Endothelial cell of umbilical vein (primary cell): ENCODE measurements around the gene NSG2. TPM values are rescaled to one million over a fixed set of nuclear protein-coding genes. Genes with fewer than 3 reads are reported as not detected.
A peak's percentile ranks its signal among the peaks of the same experiment; 100 is the strongest.

ENCODE experiments used
- Bru-seq: library from RNA; stranded (reverse); fragments of 400-500 nt; gene quantifications from one replicate; lab custom pipeline; 2021; lab: Mats Ljungman, UMichigan
- BruChase-seq, 2 experiments: library from RNA; stranded (reverse); fragments of 400-500 nt; gene quantifications; one replicate each; lab custom pipeline; 2021; lab: Mats Ljungman, UMichigan
- BruUV-seq: library from RNA; stranded (reverse); fragments of 400-500 nt; replicated peaks from 2 replicates; lab custom pipeline; 2021; lab: Mats Ljungman, UMichigan
- CTCF ChIA-PET: fragments of 300-600, 350-600 bp; sonication (Branson Sonifier 250); formaldehyde crosslinking; loops from one replicate; lab custom pipeline; 2021; ENCODE audit warnings: antibody characterized with exemption, inconsistent platforms; lab: Charles Lee
- POLR2A ChIA-PET: fragments of 300-600, 350-600 bp; sonication (Branson Sonifier 250); formaldehyde crosslinking; loops from one replicate; lab custom pipeline; 2021; ENCODE audit warnings: antibody characterized with exemption, inconsistent platforms; lab: Charles Lee
- DNase-seq: peaks from one replicate; pipeline ENCODE4 v3.0.0-alpha.2; 2011; ENCODE audit warnings: low read depth, low spot score
- FAIRE-seq: peaks from 2 replicates; lab custom pipeline; 2011; peaks lifted over from hg19 to GRCh38; lab: Jason Lieb, UNC
- H2AFZ ChIP-seq: 2 replicates; pipeline ENCODE4 v1.6.0; 2012; ENCODE audit warnings: low read depth, low read length, control low read depth, inconsistent platforms
- H3K27ac ChIP-seq: 2 replicates; pipeline ENCODE4 v1.5.1; 2011; ENCODE audit warnings: low read depth, mild to moderate bottlenecking, control low read depth, low read length, moderate library complexity; ENCODE audit not compliant: insufficient read depth
- H3K27me3 ChIP-seq, 2 experiments: 2 replicates each; pipeline versions ENCODE4 v1.6.0 to v1.6.1; 2011; ENCODE audit warnings: low read length in 2 of 2, mixed read lengths in 1 of 2; ENCODE audit not compliant: control insufficient read depth in 2 of 2, insufficient read depth in 2 of 2
- H3K36me3 ChIP-seq, 2 experiments: 2 replicates in 1 of 2; 3 replicates in 1 of 2; pipeline ENCODE4 v1.5.1; 2011; ENCODE audit warnings: low read length in 2 of 2, mild to moderate bottlenecking in 1 of 2, moderate library complexity in 1 of 2; ENCODE audit not compliant: control insufficient read depth in 2 of 2, insufficient read depth in 2 of 2; ENCODE audit errors: extremely low read depth in 1 of 2
- H3K4me1 ChIP-seq: 3 replicates; pipeline ENCODE4 v1.5.1; 2011; ENCODE audit warnings: mild to moderate bottlenecking, low read length; ENCODE audit not compliant: control insufficient read depth, insufficient read depth; ENCODE audit errors: extremely low read depth
- H3K4me2 ChIP-seq: 2 replicates; pipeline ENCODE4 v1.6.1; 2011; ENCODE audit warnings: low read length, control low read depth, mixed read lengths; ENCODE audit not compliant: insufficient read depth
- H3K4me3 ChIP-seq, 3 experiments: fragments of 200-600 bp in 1 of 3; sonication (generic), shearing (Covaris generic) in 1 of 3; replicated peaks in 1 of 3; 2 replicates each; pipeline ENCODE4 v1.5.1; 2011 to 2016; ENCODE audit warnings: control low read depth in 3 of 3, low read length in 3 of 3, mild to moderate bottlenecking in 2 of 3, inconsistent platforms in 1 of 3, low read depth in 1 of 3, moderate library complexity in 1 of 3; ENCODE audit not compliant: insufficient read depth in 1 of 3
- H3K79me2 ChIP-seq: 2 replicates; pipeline ENCODE4 v1.6.0; 2012; ENCODE audit warnings: low read length, inconsistent platforms; ENCODE audit not compliant: control insufficient read depth, insufficient read depth
- H3K9ac ChIP-seq: replicated peaks from 2 replicates; pipeline ENCODE3; 2011; ENCODE audit warnings: low read length, control low read depth; ENCODE audit not compliant: insufficient read depth; ENCODE audit errors: extremely low read depth
- H3K9me1 ChIP-seq: replicated peaks from 3 replicates; pipeline ENCODE4 v1.6.0; 2011; ENCODE audit warnings: mild to moderate bottlenecking, low read length; ENCODE audit not compliant: control insufficient read depth, insufficient read depth; ENCODE audit errors: extremely low read depth
- H3K9me3 ChIP-seq: replicated peaks from 2 replicates; pipeline ENCODE4 v1.5.1; 2012; ENCODE audit warnings: low read length, inconsistent platforms; ENCODE audit not compliant: control insufficient read depth, insufficient read depth
- H4K20me1 ChIP-seq: replicated peaks from 2 replicates; pipeline ENCODE3; 2011; ENCODE audit warnings: mild to moderate bottlenecking, low read length; ENCODE audit not compliant: control insufficient read depth, insufficient read depth; ENCODE audit errors: extremely low read depth
- CTCF ChIP-seq, 2 donors: IDR thresholded peaks; 1 replicate in 1 of 2; 2 replicates in 1 of 2; pipeline ENCODE4 v1.5.1; 2011; ENCODE audit warnings: low read length in 2 of 2, mild to moderate bottlenecking in 2 of 2, moderate library complexity in 2 of 2, control low read depth in 1 of 2, inconsistent platforms in 1 of 2, low read depth in 1 of 2; ENCODE audit not compliant: insufficient read depth in 1 of 2; ENCODE audit errors: extremely low read depth in 1 of 2
- EZH2 ChIP-seq: IDR thresholded peaks from 2 replicates; pipeline ENCODE4 v1.6.1; 2012; ENCODE audit warnings: borderline replicate concordance, low read depth, mild to moderate bottlenecking, moderate library complexity, low read length, inconsistent platforms; ENCODE audit not compliant: severe bottlenecking
- FOS ChIP-seq: IDR thresholded peaks from 2 replicates; pipeline ENCODE4 v1.6.1; 2011; ENCODE audit warnings: mild to moderate bottlenecking, low read length, moderate library complexity, borderline replicate concordance; ENCODE audit not compliant: insufficient read depth
- GATA2 ChIP-seq: IDR thresholded peaks from 2 replicates; pipeline ENCODE4 v1.7.0; 2011; ENCODE audit warnings: low read depth, mild to moderate bottlenecking, moderate library complexity, mixed read lengths, low read length; ENCODE audit not compliant: insufficient read length, insufficient read depth
- JUN ChIP-seq: IDR thresholded peaks from 2 replicates; pipeline ENCODE4 v1.6.1; 2011; ENCODE audit warnings: borderline replicate concordance, low read depth; ENCODE audit not compliant: insufficient read length, insufficient read depth
- MAX ChIP-seq: IDR thresholded peaks from 2 replicates; pipeline ENCODE4 v1.6.1; 2011; ENCODE audit not compliant: insufficient read depth, insufficient read length
- MYC ChIP-seq: IDR thresholded peaks from one replicate; pipeline ENCODE4 v1.6.1; 2011; ENCODE audit warnings: mild to moderate bottlenecking, low read depth, low read length
- POLR2A ChIP-seq: IDR thresholded peaks from 2 replicates; pipeline ENCODE4 v1.6.1; 2012; ENCODE audit warnings: low read depth, mild to moderate bottlenecking, control low read depth, low read length
- POLR2AphosphoS5 ChIP-seq: IDR thresholded peaks from 2 replicates; pipeline ENCODE4 v1.6.1; 2012; ENCODE audit warnings: low read depth, mild to moderate bottlenecking, control low read depth, low read length, moderate library complexity; ENCODE audit not compliant: insufficient read depth
- dilution Hi-C: fragments of 300-500 bp; cut with MboI; formaldehyde crosslinking; loops from one replicate; pipeline ENCODE4 v1.15.0; 2019; ENCODE audit warnings: low sequenced_read_pairs; ENCODE audit not compliant: extremely low pct_ligation_motif_present
- intact Hi-C: fragments of 100-400 bp; cut with micrococcal nuclease; formaldehyde crosslinking; loops from one replicate; pipeline ENCODE4 v1.10.0; 2022
- long read RNA-seq: library from polyadenylated mRNA; stranded (forward); transcript quantifications from one replicate; pipeline ENCODE4 v2.0.0, GENCODE V29; 2021
- polyA minus RNA-seq, 3 experiments: library from RNA; depleted of rRNA, polyadenylated mRNA; stranded (reverse); fragments of >200 nt; gene quantifications; 1 replicate in 1 of 3; 2 replicates in 2 of 3; pipeline ENCODE4 v1.2.3, GENCODE V29; 2011
- polyA plus RNA-seq, 4 experiments: library from polyadenylated mRNA; depleted of rRNA in 3 of 4; stranded (reverse) in 3 of 4; unstranded in 1 of 4; fragments of >200 nt; gene quantifications; 2 replicates each; pipeline versions ENCODE4 v1.2.1 to v1.2.3, GENCODE V29; 2011 to 2012; ENCODE audit warnings: missing spikeins in 1 of 4
- total RNA-seq: library from RNA; stranded (reverse); gene quantifications from 2 replicates; pipeline ENCODE4 v1.2.3, GENCODE V29; 2021

Gene NSG2
- total RNA-seq, result not detected in 2 replicates
- polyA plus RNA-seq, result not detected in 2 replicates
- not detected in 2 replicates for polyA plus RNA-seq (2011; cell fraction: cytosol; rRNA removed)
- polyA plus RNA-seq (2011; cell fraction: nucleus; rRNA removed), result 0.22 and 0.24 TPM in 2 replicates
- not detected in 2 replicates for polyA plus RNA-seq (2012)
- polyA minus RNA-seq, result not detected in 2 replicates
- not detected for polyA minus RNA-seq (2011; cell fraction: cytosol; rRNA and poly(A)+ RNA removed)
- polyA minus RNA-seq (2011; cell fraction: nucleus; rRNA and poly(A)+ RNA removed), result not detected in 2 replicates
- percentile 0 among the genes with signal in this experiment for Bru-seq, nascent RNA
- BruChase-seq, experiment 1, labeled RNA remaining after a 6-hour chase, result percentile 12 among the genes with signal in this experiment
- percentile 4 among the genes with signal in this experiment for BruChase-seq, experiment 2, labeled RNA remaining after a 2-hour chase
- long read RNA-seq, result 0 reads

- CTCF ChIA-PET, result interaction anchor here (1.0 kb wide), 1 partner anchor 266 kb away, joined by 3 read pairs; no protein-coding TSS in a partner anchor
- no peaks in the 10 kb centered on the region for H3K4me1 ChIP-seq
- FAIRE-seq (no peak), DNase-seq (peak; percentile 24)
- intact Hi-C loops, result loop anchor here (1.0 kb wide), 1 partner anchor 267 kb away; no protein-coding TSS in a partner anchor
- no peak within 1 kb of the TSS for H3K4me2 ChIP-seq
- no peak within 1 kb of the TSS for H3K27ac ChIP-seq
- H3K36me3 ChIP-seq, result no peaks in the 10 kb centered on the region
- BruUV-seq, result no TSS peak
- dilution Hi-C loops, result no loop called here
- no peak within 1 kb of the TSS for H3K4me3 ChIP-seq
- peak in 1 of 2 donors; percentile 9 for TF ChIP-seq CTCF (IDR thresholded peaks at IDR 0.05; ENCODE audit: extremely low read depth in 1 of 2, insufficient read depth in 1 of 2, low read depth in 1 of 2, low read length in 2 of 2)
- no peak for TF ChIP-seq JUN
- no peaks in the 10 kb centered on the region for H4K20me1 ChIP-seq
- H2AFZ ChIP-seq, result no peak within 1 kb of the TSS
- H3K27me3 ChIP-seq, result no peaks in the 10 kb centered on the region
- no peak within 1 kb of the TSS for H3K9ac ChIP-seq
- H3K79me2 ChIP-seq, result no peaks in the 10 kb centered on the region
- POLR2A ChIA-PET, result no interaction called here
- no peaks in the 10 kb centered on the region for H3K9me1 ChIP-seq
- peaks cover 2% of the 10 kb centered on the region for H3K9me3 ChIP-seq
Measured at GRCh38 chr5:174045470-174046025, at the start of gene NSG2. Gene NSG2, plus strand, starts transcription at chr5:174045706. Its CDS starts 1,050 bp downstream, at chr5:174046756.

GRCh38 chr5:173997331-173997730 lies 48.2 kb upstream of the NSG2 start:
- no peak overlapping the region for H3K4me3 ChIP-seq
- POLR2A ChIA-PET, result no interaction called here
- H3K4me2 ChIP-seq, result no peak overlapping the region
- H3K9me3 ChIP-seq, result no peaks in the 10 kb centered on the region
- H3K4me1 ChIP-seq, result no peaks in the 10 kb centered on the region
- no peaks in the 10 kb centered on the region for H4K20me1 ChIP-seq
- H3K36me3 ChIP-seq, result no peaks in the 10 kb centered on the region
- H3K79me2 ChIP-seq, result no peaks in the 10 kb centered on the region
- no TSS peak for BruUV-seq
- intact Hi-C loops (no loop called here), dilution Hi-C loops (no loop called here)
- no peak overlapping the region for H2AFZ ChIP-seq
- DNase-seq (no peak), FAIRE-seq (no peak)
- TF ChIP-seq GATA2, result no peak
- TF ChIP-seq EZH2, result no peak
- TF ChIP-seq JUN, result no peak
- TF ChIP-seq POLR2A, result no peak
- no peak for TF ChIP-seq MYC
- TF ChIP-seq FOS, result no peak
- TF ChIP-seq MAX, result no peak
- TF ChIP-seq POLR2AphosphoS5, result no peak
- H3K27ac ChIP-seq, result no peak overlapping the region
- CTCF ChIA-PET, result no interaction called here
- H3K9me1 ChIP-seq, result no peaks in the 10 kb centered on the region
- no peak overlapping the region for H3K9ac ChIP-seq
- no peaks in the 10 kb centered on the region for H3K27me3 ChIP-seq
